GM12878 (cell line): ENCODE results near the gene ABCG1. TPM values are rescaled to one million over a fixed set of nuclear protein-coding genes. Genes with fewer than 3 reads are reported as not detected.

ENCODE experiments used
- ATAC-seq: fragments of 200-7000 bp; cut with Tn5 transposase; 3 replicates; pipeline ENCODE4 v1.9.1; 2020; ENCODE audit warnings: mild to moderate bottlenecking, moderate library complexity
- BruUV-seq: library from RNA; stranded (reverse); fragments of 400-500 nt; replicated peaks from 2 replicates; lab custom pipeline; 2021; lab: Mats Ljungman, UMichigan
- CTCF ChIA-PET: fragments of 300-600 bp; sonication (Branson Sonifier 250); formaldehyde crosslinking; extraction: SDS; loops from one replicate; lab custom pipeline; 2021; ENCODE audit warnings: inconsistent platforms; lab: Yijun Ruan, JAX
- POLR2A ChIA-PET: fragments of 350-600 bp; formaldehyde crosslinking; extraction: SDS; loops from one replicate; lab custom pipeline; 2021; ENCODE audit warnings: inconsistent platforms; lab: Charles Lee
- RAD21 ChIA-PET: fragments of 300-600 bp; sonication (Branson Sonifier 250); formaldehyde crosslinking; loops from one replicate; lab custom pipeline; 2023; ENCODE audit warnings: antibody characterized with exemption; ENCODE audit not compliant: unreplicated experiment; lab: Charles Lee
- SMC1A ChIA-PET: fragments of 300-600 bp; sonication (Branson Sonifier 250); formaldehyde crosslinking; loops from one replicate; lab custom pipeline; 2023; ENCODE audit not compliant: unreplicated experiment, uncharacterized antibody; lab: Charles Lee
- DNase-seq: peaks from one replicate; pipeline ENCODE4 v3.0.0-alpha.2; 2011; ENCODE audit warnings: low read depth, low spot score
- FAIRE-seq: peaks from 3 replicates; lab custom pipeline; 2011; peaks lifted over from hg19 to GRCh38; lab: Jason Lieb, UNC
- H2AFZ ChIP-seq: 2 replicates; pipeline ENCODE4 v1.6.0; 2011; ENCODE audit warnings: low read depth, low read length, control low read depth; ENCODE audit not compliant: control insufficient read depth
- H3K27ac ChIP-seq: 2 replicates; pipeline ENCODE4 v1.5.1; 2011; ENCODE audit warnings: control low read depth; ENCODE audit not compliant: control insufficient read depth, insufficient read depth
- H3K27me3 ChIP-seq, 2 experiments: replicated peaks in 1 of 2; 2 replicates each; pipeline versions ENCODE4 v1.6.0 to v1.6.1; 2011; ENCODE audit warnings: low read length in 1 of 2; ENCODE audit not compliant: control insufficient read depth in 2 of 2, insufficient read depth in 2 of 2
- H3K36me3 ChIP-seq, 2 experiments: 2 replicates each; pipeline ENCODE4 v1.5.1; 2011; ENCODE audit warnings: low read length in 1 of 2; ENCODE audit not compliant: control insufficient read depth in 2 of 2, insufficient read depth in 2 of 2
- H3K4me1 ChIP-seq: 2 replicates; pipeline ENCODE4 v1.6.1; 2011; ENCODE audit warnings: mild to moderate bottlenecking, low read length, moderate library complexity, mixed read lengths; ENCODE audit not compliant: control insufficient read depth, insufficient read depth
- H3K4me2 ChIP-seq: 2 replicates; pipeline ENCODE4 v1.6.0; 2011; ENCODE audit warnings: control low read depth; ENCODE audit not compliant: control insufficient read depth, insufficient read depth
- H3K4me3 ChIP-seq: fragments of 200-600 bp; sonication (generic); 2 replicates; pipeline ENCODE4 v1.5.1; 2016
- H3K79me2 ChIP-seq: 2 replicates; pipeline ENCODE4 v1.6.0; 2011; ENCODE audit warnings: low read length; ENCODE audit not compliant: control insufficient read depth, insufficient read depth
- H3K9ac ChIP-seq: 2 replicates; pipeline ENCODE4 v1.8.0; 2011; ENCODE audit warnings: low read length, control low read depth, mixed read lengths; ENCODE audit not compliant: control insufficient read depth, insufficient read depth
- H3K9me3 ChIP-seq: replicated peaks from 3 replicates; pipeline ENCODE4 v1.5.1; 2011; ENCODE audit warnings: mild to moderate bottlenecking, low read length; ENCODE audit not compliant: control insufficient read depth, insufficient read depth
- H4K20me1 ChIP-seq: 2 replicates; pipeline ENCODE4 v1.6.0; 2011; ENCODE audit not compliant: control insufficient read depth, insufficient read depth
- ATF7 ChIP-seq: fragments of 450-650 bp; IDR thresholded peaks from 2 replicates; pipeline ENCODE4 v1.6.1; 2016; ENCODE audit warnings: low read depth, mild to moderate bottlenecking
- BHLHE40 ChIP-seq, 2 experiments: fragments of 450-650 bp in 1 of 2; IDR thresholded peaks; 2 replicates each; pipeline ENCODE4 v1.6.1; 2011 to 2017; ENCODE audit warnings: low read depth in 2 of 2, borderline replicate concordance in 1 of 2, improper control_type of control experiment in 1 of 2, low read length in 1 of 2, mild to moderate bottlenecking in 1 of 2
- CEBPB ChIP-seq, 2 experiments: fragments of 150-350 bp in 1 of 2; IDR thresholded peaks; 2 replicates each; pipeline ENCODE4 v1.6.1; 2012 to 2014; ENCODE audit warnings: low read depth in 2 of 2, low read length in 2 of 2, borderline replicate concordance in 1 of 2, inconsistent platforms in 1 of 2
- ESRRA ChIP-seq: IDR thresholded peaks from 2 replicates; pipeline ENCODE4 v1.6.1; 2012; ENCODE audit warnings: mild to moderate bottlenecking, low read length, improper control_type of control experiment
- ETV6 ChIP-seq, 2 experiments: fragments of 450-650 bp in 1 of 2; IDR thresholded peaks in 1 of 2; conservative IDR thresholded peaks in 1 of 2; 2 replicates each; pipeline ENCODE4 v1.6.1; 2014; ENCODE audit warnings: antibody characterized with exemption in 1 of 2, borderline replicate concordance in 1 of 2, low read depth in 1 of 2, mild to moderate bottlenecking in 1 of 2, moderate library complexity in 1 of 2
- FOXM1 ChIP-seq: IDR thresholded peaks from 2 replicates; pipeline ENCODE4 v1.6.1; 2012; ENCODE audit warnings: low read depth, mild to moderate bottlenecking, inconsistent platforms, low read length, moderate library complexity
- IKZF1 ChIP-seq: fragments of 450-650 bp; conservative IDR thresholded peaks from 2 replicates; pipeline ENCODE4 v1.6.1; 2017; ENCODE audit warnings: antibody characterized with exemption, mild to moderate bottlenecking
- IKZF2 ChIP-seq, 2 experiments: fragments of 450-650 bp; IDR thresholded peaks; 2 replicates each; pipeline ENCODE4 v1.6.1; 2017; ENCODE audit warnings: mild to moderate bottlenecking in 2 of 2, moderate library complexity in 2 of 2
- IRF4 ChIP-seq: IDR thresholded peaks from 2 replicates; pipeline ENCODE4 v1.6.1; 2011; ENCODE audit warnings: low read depth, low read length
- IRF5 ChIP-seq: fragments of 450-650 bp; IDR thresholded peaks from 2 replicates; pipeline ENCODE4 v1.6.1; 2017; ENCODE audit warnings: borderline replicate concordance
- KLF5 ChIP-seq: fragments of 450-650 bp; IDR thresholded peaks from 2 replicates; pipeline ENCODE4 v1.6.1; 2014; ENCODE audit warnings: mild to moderate bottlenecking; ENCODE audit not compliant: partially characterized antibody
- NFYA ChIP-seq: IDR thresholded peaks from 2 replicates; pipeline ENCODE4 v1.6.1; 2011; ENCODE audit warnings: low read depth, mild to moderate bottlenecking, low read length, improper control_type of control experiment, borderline replicate concordance
- NR2C1 ChIP-seq: fragments of 450-650 bp; IDR thresholded peaks from 2 replicates; pipeline ENCODE4 v1.6.1; 2017; ENCODE audit warnings: antibody characterized with exemption, mild to moderate bottlenecking, moderate library complexity
- NR2F1 ChIP-seq: fragments of 450-650 bp; conservative IDR thresholded peaks from 2 replicates; pipeline ENCODE4 v1.6.1; 2017; ENCODE audit warnings: mild to moderate bottlenecking
- NRF1 ChIP-seq: conservative IDR thresholded peaks from 2 replicates; pipeline ENCODE4 v1.6.1; 2011; ENCODE audit warnings: mild to moderate bottlenecking, low read depth, low read length, improper control_type of control experiment
- PML ChIP-seq: IDR thresholded peaks from 2 replicates; pipeline ENCODE4 v1.6.1; 2012; ENCODE audit warnings: low read length, inconsistent platforms
- RBBP5 ChIP-seq: fragments of 200-600 bp; sonication (generic); conservative IDR thresholded peaks from 2 replicates; pipeline ENCODE4 v1.6.1; 2016
- STAT3 ChIP-seq: IDR thresholded peaks from 2 replicates; pipeline ENCODE4 v1.6.1; 2011; ENCODE audit warnings: low read depth, low read length, improper control_type of control experiment
- TBL1XR1 ChIP-seq: IDR thresholded peaks from 2 replicates; pipeline ENCODE4 v1.6.1; 2012; ENCODE audit warnings: low read depth, low read length, improper control_type of control experiment
- WRNIP1 ChIP-seq: IDR thresholded peaks from 2 replicates; pipeline ENCODE4 v1.6.1; 2011; ENCODE audit warnings: low read depth, low read length, improper control_type of control experiment, borderline replicate concordance
- ZNF274 ChIP-seq: IDR thresholded peaks from one replicate; pipeline ENCODE4 v1.8.0; 2011; ENCODE audit not compliant: insufficient read length, insufficient read depth
- ZNF384 ChIP-seq: IDR thresholded peaks from 2 replicates; pipeline ENCODE4 v1.6.1; 2012; ENCODE audit warnings: low read depth, mild to moderate bottlenecking, low read length, improper control_type of control experiment, borderline replicate concordance
- WGBS: methylation state at CpG from one replicate; pipeline ENCODE4 v1.1.6; 2016; ENCODE audit warnings: low lambda C conversion rate; ENCODE audit not compliant: insufficient replicate concordance, insufficient coverage; ENCODE audit errors: missing lambda C conversion rate; 5-methylcytosine and 5-hydroxymethylcytosine counted together
- in situ Hi-C: fragments of 300-500 bp; cut with MboI; formaldehyde crosslinking; loops from 9 replicates; pipeline ENCODE4 v1.14.3; 2018; ENCODE audit warnings: mixed read lengths
- intact Hi-C: fragments of 100-400 bp; cut with micrococcal nuclease; formaldehyde crosslinking; loops from one replicate; pipeline ENCODE4 v1.14.2; 2022; ENCODE audit not compliant: unreplicated experiment
- polyA plus RNA-seq, 11 experiments: library from polyadenylated mRNA; depleted of rRNA in 4 of 11; unstranded in 6 of 11; stranded (reverse) in 5 of 11; fragments of >200 nt; fragmentation: Nextera tagmentation in 4 of 11; fragmentation: Illumina TruSeq in 1 of 11; extraction: Ambion mirVana in 4 of 11; extraction: Trizol in 1 of 11; gene quantifications; 1 replicate in 1 of 11; 2 replicates in 10 of 11; pipeline versions ENCODE4 v1.2.1 to v1.2.3, GENCODE V29; 2011 to 2016; ENCODE audit warnings: inconsistent platforms in 2 of 11, missing spikeins in 2 of 11, low read depth in 1 of 11
- total RNA-seq, 4 experiments: library from RNA; depleted of rRNA in 3 of 4; stranded (reverse); fragments of >200 nt in 3 of 4; fragmentation: Illumina TruSeq in 1 of 4; extraction: Trizol in 1 of 4; gene quantifications; 2 replicates each; pipeline versions ENCODE4 v1.2.1 to v1.2.3, GENCODE V29; 2013 to 2021

Gene ABCG1
- total and polyA plus RNA-seq, 10 of the 15 experiments (the other 5 are each of a cell fraction or from before 2014, with no cell fraction given): 0.59 to 19.3 (median 5.7) TPM

- BruUV-seq: no TSS peak
- ChIA-PET SMC1A (interaction anchor here (0.8 to 2.7 kb wide), 9 partner anchors 11 to 59 kb away, joined by 3 to 9 read pairs (median 4); partner anchors contain the start of gene ABCG1), CTCF (interaction anchor here (0.9 to 1.6 kb wide), 2 partner anchors 9 to 23 kb away, joined by 3 to 6 read pairs; no protein-coding TSS in a partner anchor), POLR2A (interaction anchor here (0.6 to 1.1 kb wide), 2 partner anchors 11 to 25 kb away, joined by 3 to 4 read pairs; no protein-coding TSS in a partner anchor), RAD21 (interaction anchor here (1.4 kb wide), 1 partner anchor 34 kb away, joined by 5 read pairs; no protein-coding TSS in a partner anchor)
- DNase-seq (peak; percentile 8), ATAC-seq (peak; percentile 98), FAIRE-seq (peak; percentile 59)
- Histone ChIP-seq H2AFZ (no peak overlapping the region), H3K79me2 (no peaks in the 10 kb centered on the region), H3K27ac (no peak overlapping the region), H4K20me1 (no peaks in the 10 kb centered on the region), H3K36me3 (no peaks in the 10 kb centered on the region), H3K27me3 (no peaks in the 10 kb centered on the region), H3K9me3 (no peaks in the 10 kb centered on the region), H3K4me3 (no peak overlapping the region), H3K4me2 (no peak overlapping the region), H3K4me1 (peaks cover 4% of the 10 kb centered on the region; the same call in 1 of the 2 replicates), H3K9ac (no peak overlapping the region)
- in situ Hi-C loops: no loop called here
- intact Hi-C loops: no loop called here
- 23% methylated on average over 5 of the region's 5 CpGs for WGBS
- TF ChIP-seq ESRRA (no peak), NR2C1 (no peak), ETV6 (conservative IDR thresholded peaks at IDR 0.05 in 1 of 2, IDR thresholded peaks at IDR 0.05 in 1 of 2; ENCODE audit: borderline replicate concordance in 1 of 2, low read depth in 1 of 2) (no peak), RBBP5 (no peak), IRF5 (no peak), STAT3 (no peak), BHLHE40 (IDR thresholded peaks at IDR 0.05; ENCODE audit: borderline replicate concordance in 1 of 2, low read depth in 2 of 2, low read length in 1 of 2) (no peak), IKZF2 (IDR thresholded peaks at IDR 0.05) (0 out of 4 replicates have a peak, but pooled peaks of 1 of the 2 experiments have one; percentile 13), CEBPB (IDR thresholded peaks at IDR 0.05; ENCODE audit: borderline replicate concordance in 1 of 2, low read depth in 2 of 2, low read length in 2 of 2) (peak in 1 of 2 experiments; percentile 84; a peak in 1 of 4 replicates), ZNF274 (no peak), ZNF384 (no peak), NRF1 (no peak), NR2F1 (no peak), KLF5 (no peak), ATF7 (peak; percentile 74), IKZF1 (no peak), PML (no peak), IRF4 (peak; percentile 44; the same call in 1 of the 2 replicates), FOXM1 (no peak), TBL1XR1 (no peak), WRNIP1 (no peak), NFYA (no peak)
Measured at GRCh38 chr21:42198929-42199867, 19.7 kb upstream of the ABCG1 start.
